Uterus (tissue), 2 donors: ENCODE results near the gene C1orf159.

ENCODE experiments used
- CTCF ChIP-seq, 4 experiments: fragments of 200-600 bp in 2 of 4; fragments of 450-650 bp in 2 of 4; sonication (generic) in 2 of 4; IDR thresholded peaks; one replicate each; pipeline ENCODE4 v1.5.1; 2016 to 2019; ENCODE audit warnings: antibody characterized with exemption in 4 of 4, mild to moderate bottlenecking in 2 of 4, moderate library complexity in 1 of 4
- POLR2A ChIP-seq, 2 donors: fragments of 450-650 bp; IDR thresholded peaks; one replicate each; pipeline ENCODE4 v1.6.1; 2016; ENCODE audit warnings: antibody characterized with exemption in 2 of 2, mild to moderate bottlenecking in 1 of 2, moderate library complexity in 1 of 2

- TF ChIP-seq CTCF (IDR thresholded peaks at IDR 0.05), result no peak
- TF ChIP-seq POLR2A (IDR thresholded peaks at IDR 0.05), result no peak
Observed at GRCh38 chr1:1124786-1125642, 9.1 kb upstream of the C1orf159 start.
